GM19043 (cell line): Measurements from ENCODE around the gene RCAN3.
"Not testable (repeated sequence)": the region's sequence is repeated elsewhere in the genome, so short reads cannot be mapped to it uniquely, and the experiment has no call there.

Source experiments
- ATAC-seq: cut with Tn5 transposase; IDR thresholded peaks from one replicate; pipeline ENCODE4 v1.9.1; 2021; ENCODE audit warnings: low read depth; ENCODE audit not compliant: unreplicated experiment

RCAN3 gene

GRCh38 chr1:24484199-24484598, 18.4 kb upstream of the RCAN3 start:
- ATAC-seq, result no peak

DNA sequence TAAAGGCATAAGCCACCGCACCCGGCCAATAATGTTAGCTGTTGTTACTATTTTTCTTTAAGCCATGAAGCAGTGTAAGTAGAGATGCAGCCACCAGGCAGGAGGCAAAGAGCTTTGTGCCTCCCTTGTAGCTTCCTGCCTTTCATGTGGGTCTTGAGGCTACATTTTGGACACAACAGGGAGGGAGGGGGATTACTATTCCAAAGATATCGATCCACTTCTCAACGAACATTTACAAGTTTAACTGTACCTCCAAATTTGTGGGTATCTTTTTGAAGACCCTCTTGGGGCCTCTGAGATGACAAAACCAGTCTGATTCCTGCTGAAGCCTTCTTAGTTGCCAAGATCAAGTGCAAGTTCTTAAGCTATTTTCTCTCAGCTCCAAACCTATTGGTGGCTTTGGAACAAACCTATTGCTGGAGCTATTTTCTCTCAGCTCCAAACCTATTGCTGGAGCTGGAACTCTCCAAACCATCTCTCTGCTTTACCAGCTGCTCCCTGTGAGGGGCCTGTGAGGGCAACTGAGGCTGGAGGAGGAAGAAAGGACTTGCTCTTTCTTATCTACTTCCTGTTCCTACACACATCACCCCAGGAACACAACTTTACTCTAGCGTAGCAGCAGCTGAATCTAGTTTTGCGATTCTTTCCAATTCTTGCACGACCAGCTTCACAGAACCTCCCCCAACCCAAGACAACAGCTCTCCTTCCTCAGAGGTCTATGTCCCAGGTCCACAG, 16.1 kb upstream of the RCAN3 start:
- ATAC-seq, result no peak

GRCh38 chr1:24487455-24487854, 15.2 kb upstream of the RCAN3 start:
- ATAC-seq, result no peak

DNA sequence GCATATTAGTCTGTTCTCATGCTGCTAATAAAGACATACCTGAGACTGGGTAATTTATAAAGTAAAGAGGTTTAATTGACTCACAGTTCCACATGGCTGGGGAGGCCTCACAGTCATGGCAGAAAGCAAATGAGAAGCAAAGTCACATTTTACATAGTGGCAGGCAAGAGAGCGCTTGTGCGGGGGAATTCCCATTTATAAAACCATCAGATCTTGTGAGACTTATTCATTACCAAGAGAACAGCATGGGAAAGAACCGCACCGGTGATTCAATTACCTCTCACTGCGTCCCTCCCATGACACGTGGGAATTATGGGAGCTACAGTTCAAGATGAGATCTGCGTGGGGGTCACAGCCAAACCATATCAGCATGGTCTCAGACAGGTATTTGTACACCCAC, 14.5 kb upstream of the RCAN3 start:
- ATAC-seq, result not testable (repeated sequence)

- ATAC-seq, result no peak
Measured at GRCh38 chr1:24489674-24490073, 13.0 kb upstream of the RCAN3 start.

- no peak for ATAC-seq
Measured at GRCh38 chr1:24490101-24490781, 12.4 kb upstream of the RCAN3 start.

- ATAC-seq, result no peak
Measured at GRCh38 chr1:24491577-24492360, 10.9 kb upstream of the RCAN3 start.

DNA sequence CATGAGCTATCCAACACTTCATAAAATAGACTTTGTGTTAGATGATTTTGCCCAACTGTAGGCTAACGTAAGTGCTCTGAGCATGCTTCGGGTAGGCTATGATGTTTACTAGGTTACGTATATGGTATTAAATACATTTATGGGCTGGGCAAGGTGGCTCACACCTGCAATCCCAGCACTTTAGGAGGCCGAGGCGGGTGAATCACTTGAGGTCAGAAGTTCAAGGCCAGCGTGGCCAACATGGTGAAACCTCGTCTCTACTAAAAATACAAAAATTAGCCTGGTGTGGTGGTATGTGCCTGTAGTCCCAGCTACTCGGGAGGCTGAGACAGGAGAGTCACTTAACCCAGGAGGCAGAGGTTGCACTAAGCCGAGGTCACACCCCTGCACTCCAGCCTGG, 9.7 kb upstream of the RCAN3 start:
- not testable (repeated sequence) for ATAC-seq

DNA sequence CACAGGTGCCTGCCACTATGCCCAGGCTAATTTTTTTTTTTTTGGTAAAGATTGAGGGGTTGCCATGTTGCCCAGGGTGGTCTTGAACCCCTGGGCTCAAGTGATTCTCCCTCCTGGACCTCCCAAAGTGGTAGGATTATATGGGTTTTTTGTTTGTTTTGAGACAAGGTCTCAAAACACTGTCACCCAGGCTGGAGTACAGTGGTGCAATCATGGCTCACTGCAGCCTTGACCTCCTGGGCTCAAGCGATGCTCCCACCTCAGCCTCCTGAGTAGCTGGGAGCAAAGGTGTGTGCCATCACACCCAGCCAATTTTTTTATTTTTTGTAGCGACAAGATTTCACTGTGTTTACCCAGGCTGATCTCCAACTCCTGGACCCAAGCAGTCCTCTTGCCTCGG, 8.9 kb upstream of the RCAN3 start:
- no peak for ATAC-seq

- no peak for ATAC-seq
Measured at GRCh38 chr1:24498589-24498988, 4.0 kb upstream of the RCAN3 start.

- no peak for ATAC-seq
Measured at GRCh38 chr1:24500448-24501048, 2.1 kb upstream of the RCAN3 start.

- no peak for ATAC-seq
Measured at GRCh38 chr1:24501371-24502064, 1.1 kb upstream of the RCAN3 start.

GRCh38 chr1:24502065-24502708, 449 bp upstream of the RCAN3 start:
- no peak for ATAC-seq

GRCh38 chr1:24503059-24503751, 569 bp downstream of the RCAN3 start:
- no peak for ATAC-seq

- ATAC-seq, result no peak
Measured at GRCh38 chr1:24503870-24504523, 1.4 kb downstream of the RCAN3 start.

DNA sequence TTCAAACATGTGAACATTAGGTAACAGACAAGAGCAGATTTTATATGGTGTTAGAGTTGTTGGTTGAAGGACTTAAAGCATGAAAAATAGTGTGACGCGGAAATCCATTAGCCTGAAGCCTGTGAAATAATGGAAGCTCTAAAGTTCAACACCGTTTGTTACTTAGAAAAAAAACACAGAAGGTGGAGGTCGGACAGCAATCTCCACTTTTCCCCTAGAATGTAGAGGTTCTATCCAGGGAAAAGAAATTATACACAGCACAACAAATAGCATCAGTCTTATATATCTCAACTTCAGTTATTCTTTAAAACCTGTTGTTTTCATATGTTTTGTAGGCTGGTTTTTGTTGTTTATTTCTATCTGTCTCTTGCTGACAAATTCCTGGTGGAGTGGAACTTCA, 1.9 kb downstream of the RCAN3 start:
- ATAC-seq, result no peak

DNA sequence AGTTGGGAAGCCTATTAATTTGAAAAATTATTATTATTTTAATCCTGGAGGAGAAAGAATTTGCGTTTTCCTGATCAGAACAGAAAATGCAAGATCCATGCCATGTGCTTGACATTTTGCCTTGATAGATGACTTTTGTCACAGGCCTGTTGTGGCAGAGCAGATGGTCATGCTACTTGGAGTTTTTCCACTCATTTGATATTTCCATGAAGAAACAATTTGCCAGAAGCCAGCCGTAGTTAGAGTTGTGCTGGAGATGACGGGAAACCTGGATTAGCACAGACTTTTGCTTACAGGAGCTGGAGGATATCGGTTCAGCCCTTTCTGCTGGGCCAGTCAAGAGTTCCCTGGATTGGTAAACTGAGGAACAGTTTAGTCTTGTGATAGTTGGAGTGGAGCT, 3.2 kb downstream of the RCAN3 start:
- ATAC-seq, result no peak

GRCh38 chr1:24506691-24507381, 4.2 kb downstream of the RCAN3 start:
- ATAC-seq, result no peak
